Nephron (organoid): Measurements from ENCODE around the gene PTPRM.

Experiments
- H3K27ac Mint-ChIP-seq, 3 experiments: 2 replicates each; pipeline ENCODE4 v1.8.0; 2020; ENCODE audit warnings: mixed read lengths in 3 of 3, mild to moderate bottlenecking in 2 of 3, moderate library complexity in 1 of 3
- H3K27me3 Mint-ChIP-seq: 2 replicates; pipeline ENCODE4 v1.8.0; 2021; ENCODE audit warnings: low read depth, mild to moderate bottlenecking, moderate library complexity, mixed read lengths
- H3K36me3 Mint-ChIP-seq: 2 replicates; pipeline ENCODE4 v1.8.0; 2020; ENCODE audit warnings: low read depth, mixed read lengths
- H3K4me1 Mint-ChIP-seq: 2 replicates; pipeline ENCODE4 v1.8.0; 2020; ENCODE audit warnings: mixed read lengths
- H3K4me3 Mint-ChIP-seq, 3 experiments: 2 replicates each; pipeline ENCODE4 v1.8.0; 2020; ENCODE audit warnings: mild to moderate bottlenecking in 3 of 3, mixed read lengths in 3 of 3, moderate library complexity in 2 of 3
- H3K9me3 Mint-ChIP-seq: 2 replicates; pipeline ENCODE4 v1.8.0; 2020; ENCODE audit warnings: mixed read lengths
- TF ChIP-seq, protein P1 (sequence below), 3 experiments: fragments of 200-600 bp; sonication (generic); IDR thresholded peaks; one replicate each; pipeline ENCODE4 v1.5.0; 2021; ENCODE audit warnings: antibody characterized with exemption in 3 of 3; ENCODE audit not compliant: unreplicated experiment in 3 of 3

The PTPRM gene

DNA sequence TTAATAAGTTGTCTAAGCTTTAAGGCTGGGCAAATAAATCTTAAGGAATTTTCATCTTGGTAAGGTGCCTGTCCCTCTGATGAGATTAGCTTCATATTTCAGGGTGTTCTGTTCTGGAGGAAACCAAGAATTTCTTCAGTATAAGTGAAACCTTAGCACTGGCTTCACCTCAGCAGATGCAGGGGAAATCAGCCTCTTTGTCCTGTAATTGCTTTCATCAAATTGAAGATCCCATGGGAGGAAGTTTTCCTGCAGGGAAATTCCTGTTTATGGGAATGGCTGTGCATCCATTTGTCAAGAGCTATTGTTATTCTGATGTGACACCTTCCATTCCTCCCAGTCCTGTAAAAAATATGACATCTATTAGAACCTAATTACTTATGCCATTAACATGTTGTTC is 174.5 kb downstream of the PTPRM start:
- Mint-ChIP-seq H3K27me3 (no peaks in the 10 kb centered on the region), H3K4me3 (no peak overlapping the region), H3K9me3 (peaks cover 17% of the 10 kb centered on the region), H3K4me1 (peaks cover 25% of the 10 kb centered on the region), H3K27ac (peak overlapping the region in 2 of 3 experiments; percentile 77 to 86), H3K36me3 (peaks cover 15% of the 10 kb centered on the region)
- TF ChIP-seq, protein P1, sequence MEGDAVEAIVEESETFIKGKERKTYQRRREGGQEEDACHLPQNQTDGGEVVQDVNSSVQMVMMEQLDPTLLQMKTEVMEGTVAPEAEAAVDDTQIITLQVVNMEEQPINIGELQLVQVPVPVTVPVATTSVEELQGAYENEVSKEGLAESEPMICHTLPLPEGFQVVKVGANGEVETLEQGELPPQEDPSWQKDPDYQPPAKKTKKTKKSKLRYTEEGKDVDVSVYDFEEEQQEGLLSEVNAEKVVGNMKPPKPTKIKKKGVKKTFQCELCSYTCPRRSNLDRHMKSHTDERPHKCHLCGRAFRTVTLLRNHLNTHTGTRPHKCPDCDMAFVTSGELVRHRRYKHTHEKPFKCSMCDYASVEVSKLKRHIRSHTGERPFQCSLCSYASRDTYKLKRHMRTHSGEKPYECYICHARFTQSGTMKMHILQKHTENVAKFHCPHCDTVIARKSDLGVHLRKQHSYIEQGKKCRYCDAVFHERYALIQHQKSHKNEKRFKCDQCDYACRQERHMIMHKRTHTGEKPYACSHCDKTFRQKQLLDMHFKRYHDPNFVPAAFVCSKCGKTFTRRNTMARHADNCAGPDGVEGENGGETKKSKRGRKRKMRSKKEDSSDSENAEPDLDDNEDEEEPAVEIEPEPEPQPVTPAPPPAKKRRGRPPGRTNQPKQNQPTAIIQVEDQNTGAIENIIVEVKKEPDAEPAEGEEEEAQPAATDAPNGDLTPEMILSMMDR (IDR thresholded peaks at IDR 0.05; ENCODE audit: unreplicated experiment in 3 of 3), result no peak

DNA sequence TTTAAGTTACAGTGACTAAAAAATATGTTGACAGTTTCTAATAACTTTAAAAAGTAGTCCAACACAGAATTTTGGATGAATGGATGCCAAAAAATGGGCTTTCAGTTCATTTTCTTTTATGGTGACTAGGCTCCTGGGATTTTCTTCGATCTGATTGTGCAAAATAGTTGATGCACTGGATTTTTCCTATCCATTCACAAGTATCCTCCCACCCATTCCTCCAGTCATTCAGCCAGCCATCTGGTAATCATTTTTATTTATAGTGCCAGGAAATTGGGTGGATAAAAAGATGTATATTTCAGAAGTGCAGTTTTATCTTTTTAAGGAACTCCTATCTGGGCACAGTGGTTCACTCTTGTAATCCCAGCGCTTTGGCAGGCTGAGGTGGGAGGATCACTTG is 175.1 kb downstream of the PTPRM start:
- Mint-ChIP-seq H3K36me3 (peaks cover 20% of the 10 kb centered on the region), H3K4me3 (peak overlapping the region in 1 of 3 experiments; percentile 19), H3K27ac (peak overlapping the region in 1 of 3 experiments; percentile 77), H3K4me1 (peaks cover 25% of the 10 kb centered on the region), H3K9me3 (peaks cover 22% of the 10 kb centered on the region), H3K27me3 (no peaks in the 10 kb centered on the region)
- TF ChIP-seq, protein P1 (IDR thresholded peaks at IDR 0.05; ENCODE audit: unreplicated experiment in 3 of 3), result no peak

DNA sequence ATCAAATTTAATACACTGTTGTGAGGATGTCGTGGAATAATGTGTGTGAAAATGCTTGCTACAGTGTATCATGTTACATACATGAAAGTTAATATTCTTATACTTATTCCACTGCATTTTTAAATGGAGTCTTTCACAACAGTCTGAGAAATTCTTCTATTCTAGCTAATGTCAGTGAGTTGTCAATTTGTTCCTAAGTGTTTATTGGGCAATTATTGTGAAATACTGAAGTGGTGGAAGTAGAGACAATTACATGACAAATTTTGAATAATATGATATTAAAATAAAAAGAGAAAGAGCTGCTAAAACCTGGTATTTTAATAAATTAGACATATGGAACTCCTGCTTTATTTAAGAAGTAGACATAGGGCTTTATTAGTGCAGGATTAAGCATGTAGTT is 176.1 kb downstream of the PTPRM start:
- peaks cover 25% of the 10 kb centered on the region for H3K4me1 Mint-ChIP-seq
- H3K36me3 Mint-ChIP-seq, result peaks cover 24% of the 10 kb centered on the region
- peaks cover 26% of the 10 kb centered on the region for H3K9me3 Mint-ChIP-seq
- H3K4me3 Mint-ChIP-seq, result no peak overlapping the region
- peak overlapping the region in 2 of 3 experiments; percentile 22 to 28 for H3K27ac Mint-ChIP-seq
- no peaks in the 10 kb centered on the region for H3K27me3 Mint-ChIP-seq
- TF ChIP-seq, protein P1 (IDR thresholded peaks at IDR 0.05; ENCODE audit: unreplicated experiment in 3 of 3), result no peak

DNA sequence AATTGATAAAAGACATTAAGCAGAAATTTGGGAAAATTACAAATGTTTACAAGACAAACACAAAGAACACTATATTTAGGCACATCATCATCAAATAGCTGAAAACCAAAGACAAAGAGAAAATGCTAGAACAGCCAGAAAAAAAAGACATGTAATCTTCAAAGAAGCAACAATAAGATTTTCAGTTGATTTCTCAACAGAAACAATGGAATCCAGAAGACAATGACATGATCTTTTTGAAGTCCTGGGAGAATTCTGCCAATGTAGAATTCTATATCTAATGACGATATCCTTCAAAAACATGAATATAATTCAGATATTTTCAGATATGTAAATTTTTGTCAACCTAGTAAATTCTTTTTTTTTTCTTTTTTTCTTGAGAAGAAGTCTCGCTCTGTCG is 179.0 kb downstream of the PTPRM start:
- H3K27me3 Mint-ChIP-seq, result no peaks in the 10 kb centered on the region
- H3K4me3 Mint-ChIP-seq, result no peak overlapping the region
- peaks cover 47% of the 10 kb centered on the region for H3K4me1 Mint-ChIP-seq
- no peak overlapping the region for H3K27ac Mint-ChIP-seq
- peaks cover 24% of the 10 kb centered on the region for H3K36me3 Mint-ChIP-seq
- H3K9me3 Mint-ChIP-seq, result peaks cover 31% of the 10 kb centered on the region
- TF ChIP-seq, protein P1 (IDR thresholded peaks at IDR 0.05; ENCODE audit: unreplicated experiment in 3 of 3), result no peak

DNA sequence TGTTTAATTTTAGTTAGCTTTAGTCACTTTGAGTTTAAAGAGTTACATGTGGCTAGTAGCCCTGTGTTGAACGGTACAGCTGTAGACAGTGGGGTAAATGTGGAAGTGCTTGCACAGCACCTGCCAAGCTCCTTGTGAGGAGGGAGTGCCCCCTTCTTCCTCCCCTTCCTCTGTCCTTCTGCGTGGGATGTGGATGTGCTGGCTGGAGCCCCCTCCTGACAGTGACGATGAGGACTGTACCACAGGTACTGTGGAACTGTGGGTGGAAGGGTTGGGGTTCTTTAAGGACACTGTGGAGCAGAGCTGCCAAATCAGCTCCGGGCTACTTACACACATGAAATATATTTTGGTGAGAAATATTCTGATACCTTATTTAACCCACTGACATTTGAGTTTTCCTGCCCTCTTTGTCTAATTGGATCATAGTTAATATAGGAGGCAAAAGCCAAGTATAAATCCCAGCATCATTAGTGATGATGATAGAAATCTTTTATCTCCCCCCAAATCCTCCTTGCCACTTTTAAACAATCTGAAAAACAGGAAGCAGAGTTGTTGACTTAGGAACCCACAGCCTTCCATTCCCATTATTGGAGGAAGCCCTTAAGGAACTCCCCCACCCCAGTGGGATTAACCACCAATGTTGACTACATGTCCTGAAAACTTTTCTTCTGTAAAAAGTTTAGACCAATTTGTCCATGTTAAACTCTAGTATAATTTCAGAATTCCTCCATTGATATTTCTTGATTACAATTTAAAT is 181.3 kb downstream of the PTPRM start:
- Mint-ChIP-seq H3K27me3 (no peaks in the 10 kb centered on the region), H3K36me3 (peaks cover 24% of the 10 kb centered on the region), H3K4me1 (peaks cover 37% of the 10 kb centered on the region), H3K4me3 (no peak overlapping the region), H3K27ac (peak overlapping the region in 1 of 3 experiments; percentile 6), H3K9me3 (peaks cover 31% of the 10 kb centered on the region)
- TF ChIP-seq, protein P1 (IDR thresholded peaks at IDR 0.05; ENCODE audit: unreplicated experiment in 3 of 3), result no peak

DNA sequence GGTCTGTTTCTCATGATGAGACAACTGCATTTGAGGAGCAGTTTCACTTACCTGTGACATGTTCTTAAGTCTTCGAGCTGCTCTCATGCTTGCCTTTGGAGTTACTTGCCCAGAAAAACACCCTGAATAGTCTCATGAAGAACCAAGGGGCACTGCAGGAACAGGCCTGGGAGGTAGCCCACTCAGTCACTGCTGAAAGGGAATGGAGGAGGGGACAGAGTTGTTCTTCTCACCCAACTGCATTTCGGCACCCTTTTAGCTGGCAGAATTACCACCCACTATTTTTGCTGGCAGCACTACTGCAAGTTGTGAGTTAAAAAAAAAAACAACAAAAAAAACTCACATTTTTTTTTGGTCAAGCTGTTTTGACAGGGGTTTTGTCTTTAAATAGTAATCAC is 181.9 kb downstream of the PTPRM start:
- Mint-ChIP-seq H3K4me1 (peaks cover 42% of the 10 kb centered on the region), H3K36me3 (peaks cover 23% of the 10 kb centered on the region), H3K27me3 (no peaks in the 10 kb centered on the region), H3K4me3 (no peak overlapping the region), H3K9me3 (peaks cover 30% of the 10 kb centered on the region), H3K27ac (peak overlapping the region in 2 of 3 experiments; percentile 23 to 45)
- TF ChIP-seq, protein P1 (IDR thresholded peaks at IDR 0.05; ENCODE audit: unreplicated experiment in 3 of 3), result no peak
